ENCODE measurements around the gene CCL2. TPM values are rescaled to one million over a fixed set of nuclear protein-coding genes. Genes with fewer than 3 reads are reported as not detected.
"Not testable (repeated sequence)": the region's sequence is repeated elsewhere in the genome, so short reads cannot be mapped to it uniquely, and the experiment has no call there.

The CCL2 gene
- 85.5 and 135 TPM in 2 replicates for total RNA-seq (2014; rRNA removed; shearing (Covaris generic))

GRCh38 chr17:34254651-34255380, at the start of gene CCL2:
Gene CCL2, plus strand, starts transcription at chr17:34255285. Its CDS starts 65 bp downstream, at chr17:34255350.
- peak; percentile 90 for DNase-seq (ENCODE audit: low read depth)

DNA sequence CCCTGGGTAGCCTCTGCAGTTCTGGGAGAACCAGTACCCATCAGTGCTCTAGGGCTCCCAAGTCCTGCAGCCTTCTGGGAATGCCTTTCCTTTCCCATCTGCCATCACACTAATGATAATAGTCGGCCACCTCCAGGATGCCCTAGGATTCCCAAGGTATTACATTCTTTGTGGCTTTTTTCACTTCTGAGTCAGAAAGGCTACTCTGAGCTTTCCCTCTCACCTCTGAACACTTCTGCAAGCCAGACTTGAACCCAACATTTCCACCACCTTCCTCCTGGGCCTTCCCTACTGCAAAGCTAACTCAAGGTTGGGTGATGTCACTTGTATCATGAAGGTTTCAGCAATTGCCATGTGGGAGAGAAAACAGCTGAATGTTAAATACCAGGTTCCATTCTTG, 49.7 kb upstream of the CCL2 start:
- peak; percentile 53 for DNase-seq (ENCODE audit: low read depth)

DNA sequence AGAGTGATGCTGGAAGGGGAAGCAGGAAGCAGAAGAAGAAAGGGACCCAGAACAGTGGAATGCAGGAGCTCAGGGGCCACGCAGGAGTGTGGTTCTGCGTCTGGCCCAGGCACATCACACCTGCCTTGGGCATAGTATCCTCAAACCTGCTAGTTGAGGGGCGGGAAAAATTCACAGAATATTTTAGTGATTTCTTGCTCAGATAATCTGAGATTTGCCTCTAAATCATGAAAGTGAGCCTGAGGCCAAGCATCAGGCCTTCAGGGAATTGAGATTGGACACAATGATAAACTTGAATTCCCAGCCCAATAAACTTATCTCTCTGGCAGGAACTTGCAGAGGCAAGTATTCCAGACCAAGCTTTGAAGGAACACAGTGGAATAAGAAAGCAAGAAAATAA, 48.5 kb upstream of the CCL2 start:
- peak; percentile 51 for DNase-seq (ENCODE audit: low read depth)

GRCh38 chr17:34207572-34207971, 47.5 kb upstream of the CCL2 start:
- DNase-seq (ENCODE audit: low read depth) = peak; percentile 67

GRCh38 chr17:34218748-34219147, 36.3 kb upstream of the CCL2 start:
- DNase-seq (ENCODE audit: low read depth) = no peak

- no peak for DNase-seq (ENCODE audit: low read depth)
These were observed 35.7 kb upstream of the CCL2 start for GRCh38 chr17:34219405-34219804.

DNA sequence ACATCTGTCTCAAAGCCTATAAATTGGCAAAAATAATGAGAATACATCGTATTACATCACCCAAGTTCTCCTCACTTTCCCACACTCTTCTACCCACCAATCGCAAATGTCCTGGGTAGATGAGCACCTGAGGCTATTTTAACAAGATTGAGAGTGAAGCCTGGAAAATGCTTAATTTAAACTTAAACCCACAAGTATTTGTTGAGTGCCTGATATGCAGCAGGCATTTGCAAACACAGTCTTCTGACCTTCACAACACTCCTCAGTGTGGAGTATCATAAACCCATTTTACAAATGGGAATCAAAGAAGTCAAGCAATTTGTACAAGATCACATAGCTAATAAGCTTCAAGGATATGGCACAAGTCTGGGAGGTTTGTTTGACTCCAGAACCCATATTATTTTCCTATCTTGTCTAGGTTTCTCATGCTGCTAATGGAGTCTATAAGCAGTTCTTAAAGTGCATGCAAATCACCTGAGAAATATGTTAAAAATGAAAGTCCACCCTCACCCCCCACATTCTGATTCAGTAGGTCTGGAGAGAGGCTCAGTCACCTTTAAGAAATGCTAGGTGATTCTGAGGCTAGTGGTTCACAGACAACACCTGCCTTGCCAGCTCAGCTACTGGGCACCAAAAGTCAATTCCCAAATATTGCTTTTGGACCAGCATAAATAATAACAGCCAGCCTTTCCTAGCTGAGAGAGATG, 34.9 kb upstream of the CCL2 start:
- no peak for DNase-seq (ENCODE audit: low read depth)

DNA sequence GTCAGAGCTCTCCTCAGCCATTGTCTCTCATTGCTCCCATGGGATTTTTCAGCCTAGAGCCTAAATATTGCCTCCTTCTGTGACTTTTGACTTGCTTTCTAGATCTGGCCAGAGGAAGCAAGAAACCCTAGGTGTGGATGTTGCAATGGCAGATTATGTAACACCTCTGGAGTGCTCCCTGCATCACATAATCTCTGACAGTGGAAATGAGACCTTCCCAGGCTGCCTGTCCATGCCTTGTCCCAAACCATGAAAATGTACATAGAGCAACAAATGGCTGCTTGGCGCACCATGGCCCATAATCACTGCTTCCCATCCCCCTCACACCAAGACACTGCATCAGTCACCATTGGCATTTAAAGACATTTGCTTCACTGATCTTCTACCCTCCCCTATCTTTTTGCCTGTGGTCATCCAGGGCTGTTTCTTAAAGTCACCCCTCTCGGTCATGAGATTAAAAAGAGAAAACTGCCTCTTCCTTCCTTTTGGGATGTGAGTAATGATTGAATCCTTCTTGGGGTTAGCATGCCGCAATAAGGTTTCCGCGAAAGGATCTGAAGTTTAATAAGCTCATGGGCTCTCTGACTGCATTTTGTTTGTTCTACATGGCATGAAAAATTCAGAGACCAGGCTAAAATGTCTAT, 34.2 kb upstream of the CCL2 start:
- DNase-seq (ENCODE audit: low read depth) = no peak

DNA sequence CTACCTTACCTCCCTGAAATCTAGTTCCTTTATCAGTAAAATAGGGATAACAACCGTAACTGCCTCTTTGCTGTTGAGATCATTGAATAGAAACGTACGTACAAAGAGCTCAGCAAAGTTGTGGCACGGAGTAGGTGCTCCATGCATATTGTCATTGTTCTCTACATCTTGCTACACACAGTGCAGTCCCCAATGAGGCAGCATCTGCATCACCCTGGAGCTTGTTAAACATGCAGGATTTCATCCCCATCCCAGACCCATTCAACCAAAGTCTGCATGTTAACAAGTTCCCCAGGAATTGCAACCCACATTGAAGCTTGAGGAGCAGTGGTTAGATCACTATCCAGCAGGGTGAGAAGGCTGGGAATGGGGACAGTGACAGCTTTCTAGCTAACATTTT, 33.7 kb upstream of the CCL2 start:
- DNase-seq (ENCODE audit: low read depth) = no peak

GRCh38 chr17:34222722-34223497, 32.2 kb upstream of the CCL2 start:
- no peak for DNase-seq (ENCODE audit: low read depth)

DNA sequence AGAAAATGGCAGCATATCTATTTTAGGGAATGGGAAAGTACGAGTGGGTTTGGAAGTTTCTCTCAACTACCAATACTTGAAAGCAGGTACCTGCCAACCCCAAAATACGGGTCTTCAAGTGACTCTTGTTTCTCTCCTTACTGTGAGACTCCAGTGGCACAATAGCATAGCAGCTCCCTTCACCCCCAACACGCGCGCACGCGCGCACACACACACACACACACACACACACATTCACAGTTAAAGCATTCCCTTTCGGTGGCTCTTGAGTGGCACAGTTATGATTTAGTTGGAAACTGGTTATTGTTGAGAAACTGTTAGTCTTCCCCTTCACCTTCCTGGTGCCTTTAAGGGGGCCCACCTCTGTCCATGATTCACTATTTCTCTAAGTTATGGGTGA, 30.0 kb upstream of the CCL2 start:
- no peak for DNase-seq (ENCODE audit: low read depth)

DNA sequence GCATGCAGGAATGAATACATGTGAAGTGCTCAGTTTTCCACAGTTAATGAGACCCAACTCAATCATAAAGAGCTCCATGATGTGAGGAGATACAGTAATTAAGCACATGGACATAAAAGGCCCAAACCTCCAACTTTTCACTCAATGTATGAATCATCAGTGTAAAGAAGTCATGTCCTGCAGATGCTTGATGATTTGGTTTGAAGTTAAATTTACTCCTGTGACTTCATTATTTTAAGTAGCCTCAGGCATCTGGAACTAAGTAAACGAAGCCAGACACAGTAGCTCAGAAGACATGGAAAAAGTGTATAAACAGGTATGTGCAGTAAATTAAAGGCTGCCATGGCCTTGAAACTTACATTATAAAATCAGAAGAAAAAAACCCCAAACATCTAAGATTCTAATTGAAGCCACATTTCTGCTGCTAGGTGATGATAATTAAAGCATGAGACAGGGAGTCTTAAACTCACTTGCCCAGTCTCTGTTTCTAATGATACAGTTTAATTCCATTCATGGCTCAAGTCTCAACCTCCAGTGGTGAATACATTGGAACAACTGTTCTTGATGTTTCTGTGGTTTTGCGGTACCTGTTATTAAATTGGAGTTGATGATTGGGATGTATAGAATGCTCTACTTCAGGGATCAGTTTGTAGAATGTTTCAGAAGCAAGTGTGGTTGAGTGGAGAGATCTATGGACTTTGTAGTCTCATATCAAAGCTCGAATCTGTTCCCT, 28.9 kb upstream of the CCL2 start:
- peak; percentile 89 for DNase-seq (ENCODE audit: low read depth)

GRCh38 chr17:34226744-34227034, 28.4 kb upstream of the CCL2 start:
- DNase-seq (ENCODE audit: low read depth) = no peak

DNA sequence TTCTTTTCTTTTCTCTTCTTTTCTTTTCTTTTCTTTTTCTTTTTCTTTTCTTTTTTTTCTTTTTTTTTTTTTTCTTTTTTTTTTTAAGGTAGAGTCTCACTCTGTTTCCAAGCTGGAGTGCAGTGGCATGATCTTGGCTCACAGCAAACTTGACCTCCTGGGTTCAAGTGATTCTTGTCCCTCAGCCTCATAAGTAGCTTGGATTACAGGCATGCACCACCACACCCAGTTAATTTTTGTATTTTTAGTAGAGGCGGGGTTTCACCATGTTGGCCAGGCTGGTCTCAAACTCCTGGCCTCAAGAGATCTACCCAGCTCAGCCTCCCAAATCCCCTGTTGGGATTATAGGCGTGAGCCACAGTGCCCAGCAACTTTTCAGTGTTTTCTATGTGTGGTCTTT, 27.8 kb upstream of the CCL2 start:
- not testable (repeated sequence) for DNase-seq (ENCODE audit: low read depth)

DNA sequence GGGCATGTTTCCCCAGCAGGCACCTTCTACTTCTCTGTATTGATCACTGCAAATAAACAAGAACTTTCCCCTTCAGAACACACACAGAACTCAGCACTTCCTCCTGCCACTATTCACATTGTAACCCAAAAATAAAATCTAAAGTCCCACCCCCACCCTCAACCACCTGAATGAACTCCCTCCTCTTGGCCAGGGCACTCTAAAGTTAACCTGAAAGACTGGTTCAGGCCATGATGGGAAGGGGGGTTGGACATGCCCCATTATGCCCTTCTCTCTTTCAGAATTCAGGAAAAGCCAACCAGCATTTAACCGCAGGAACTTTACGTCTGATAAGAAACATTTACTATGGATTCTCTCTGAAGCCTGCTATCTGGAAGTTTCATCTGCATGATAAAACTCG, 27.4 kb upstream of the CCL2 start:
- DNase-seq (ENCODE audit: low read depth) = no peak

GRCh38 chr17:34228781-34229180, 26.3 kb upstream of the CCL2 start:
- DNase-seq (ENCODE audit: low read depth) = no peak

GRCh38 chr17:34230342-34230741, 24.7 kb upstream of the CCL2 start:
- no peak for DNase-seq (ENCODE audit: low read depth)

- DNase-seq (ENCODE audit: low read depth) = no peak
These were observed 20.5 kb upstream of the CCL2 start for GRCh38 chr17:34234616-34235015.

DNA sequence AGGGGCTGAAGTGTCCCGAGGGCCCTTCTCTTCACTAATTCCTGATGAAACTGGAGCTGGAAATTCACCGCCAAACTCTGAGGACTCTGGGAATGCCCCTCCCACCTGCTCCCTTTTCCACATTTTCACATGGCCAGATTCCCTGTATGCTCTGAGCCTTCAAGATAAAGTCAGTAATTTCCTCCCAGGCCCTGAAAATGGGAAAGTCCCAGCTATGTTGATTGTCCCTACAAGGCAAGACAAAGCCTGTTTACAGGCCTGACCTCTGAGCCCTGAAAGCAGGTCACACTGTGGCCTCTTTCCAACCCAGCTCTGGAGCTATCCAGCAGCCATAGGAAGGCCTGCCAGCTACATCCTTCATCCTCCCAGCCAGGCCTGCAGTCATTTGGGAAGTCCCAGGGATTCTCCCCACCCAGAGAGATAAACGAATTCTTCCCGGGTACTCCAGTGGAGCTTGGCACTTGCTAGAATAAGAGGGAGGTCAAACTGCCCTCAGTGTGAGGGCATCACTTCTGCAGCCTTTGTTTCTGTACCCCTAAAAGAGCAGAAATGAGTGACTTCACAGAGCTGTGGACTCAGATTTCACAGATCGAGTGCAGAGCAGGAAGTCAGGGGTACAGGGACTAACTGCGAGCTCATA, 19.6 kb upstream of the CCL2 start:
- peak; percentile 76 for DNase-seq (ENCODE audit: low read depth)

DNA sequence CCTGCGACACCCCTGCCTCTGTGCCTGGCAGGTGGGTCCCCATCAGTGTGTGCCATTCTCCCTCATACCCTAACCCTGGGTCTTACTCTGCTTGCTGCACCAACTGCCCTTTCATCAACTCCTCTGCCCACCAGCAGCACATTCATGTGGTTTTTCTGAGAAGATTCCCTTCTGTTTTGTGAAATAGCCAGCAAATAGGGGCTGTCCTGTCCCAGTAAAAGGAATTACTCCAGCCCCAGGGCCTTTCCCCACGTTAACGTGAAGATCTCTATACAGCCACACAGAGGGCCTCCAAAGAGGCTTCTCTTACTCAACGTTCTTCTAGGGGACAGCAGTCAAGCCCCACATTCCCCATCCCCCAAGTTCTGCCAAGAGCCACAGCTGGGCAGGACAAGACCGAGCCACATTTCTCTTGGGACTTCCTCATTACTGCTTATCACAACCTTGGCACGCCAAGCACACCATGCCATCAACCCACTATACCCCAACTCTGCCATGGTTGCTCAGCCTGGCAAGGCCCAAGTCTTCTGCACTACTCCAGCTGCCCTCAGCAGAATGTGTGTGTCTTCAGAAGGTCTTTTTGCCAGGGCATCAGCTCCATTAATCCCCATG, 18.7 kb upstream of the CCL2 start:
- no peak for DNase-seq (ENCODE audit: low read depth)

- no peak for DNase-seq (ENCODE audit: low read depth)
These were observed 17.6 kb upstream of the CCL2 start for GRCh38 chr17:34237458-34237857.

Measured in M059J (cell line).